ENCODE measurements around the gene PIERCE2.
"Not testable (repeated sequence)": the region's sequence is repeated elsewhere in the genome, so short reads cannot be mapped to it uniquely, and the experiment has no call there.

PIERCE2 gene

GRCh38 chr15:55420171-55420866 lies 12.0 kb downstream of the PIERCE2 start:
- no peak for DNase-seq (ENCODE audit: low read depth, low spot score)
- no peak for TF ChIP-seq CTCF (IDR thresholded peaks at IDR 0.05; ENCODE audit: insufficient read depth, low read length, missing control alignments)
- ChIA-PET POLR2A (no interaction called here), CTCF (interaction anchor here (1.4 to 1.9 kb wide), 2 partner anchors 12 to 15 kb away, joined by 6 to 7 read pairs; partner anchors contain the start of genes CCPG1 and PIERCE2)
- no peak overlapping the region for H3K4me3 ChIP-seq (ENCODE audit: low read depth, low read length)

- POLR2A ChIA-PET: no interaction called here
- DNase-seq (ENCODE audit: low read depth, low spot score): no peak
- no peak overlapping the region for H3K4me3 ChIP-seq (ENCODE audit: low read depth, low read length)
- CTCF ChIA-PET: interaction anchor here (2.9 to 3.6 kb wide), 2 partner anchors 13 to 14 kb away, joined by 9 to 27 read pairs; partner anchors contain the start of genes CCPG1 and PIERCE2
- no peak for TF ChIP-seq CTCF (IDR thresholded peaks at IDR 0.05; ENCODE audit: insufficient read depth, low read length, missing control alignments)
These were observed 13.8 kb downstream of the PIERCE2 start for GRCh38 chr15:55422089-55422488.

- POLR2A ChIA-PET: interaction anchor here (0.6 kb wide), 1 partner anchor 27 kb away, joined by 3 read pairs; the partner anchor contains the start of genes CCPG1 and PIERCE2
- peak; percentile 7 for DNase-seq (ENCODE audit: low read depth, low spot score)
- H3K4me3 ChIP-seq (ENCODE audit: low read depth, low read length): no peak overlapping the region
- TF ChIP-seq CTCF (IDR thresholded peaks at IDR 0.05; ENCODE audit: insufficient read depth, low read length, missing control alignments): peak; percentile 53
- CTCF ChIA-PET: interaction anchor here (0.6 to 7.9 kb wide), 37 partner anchors 9 to 261 kb away, joined by 3 to 177 read pairs (median 4); partner anchors contain the start of genes CCPG1, PIERCE2, PIGB and PIGBOS1
These were observed 26.9 kb downstream of the PIERCE2 start for GRCh38 chr15:55434989-55435825.

GRCh38 chr15:55443141-55443540 lies 34.8 kb downstream of the PIERCE2 start:
- CTCF ChIA-PET: interaction anchor here (1.0 kb wide), 1 partner anchor 226 kb away, joined by 3 read pairs; no protein-coding TSS in a partner anchor
- POLR2A ChIA-PET; DNase-seq (ENCODE audit: low read depth, low spot score); H3K4me3 ChIP-seq (ENCODE audit: low read depth, low read length): not testable (repeated sequence)

GRCh38 chr15:55445936-55446335 lies 37.6 kb downstream of the PIERCE2 start:
- DNase-seq (ENCODE audit: low read depth, low spot score); CTCF ChIA-PET; POLR2A ChIA-PET; H3K4me3 ChIP-seq (ENCODE audit: low read depth, low read length): not testable (repeated sequence)

GRCh38 chr15:55446379-55447029 lies 38.2 kb downstream of the PIERCE2 start:
- DNase-seq (ENCODE audit: low read depth, low spot score); CTCF ChIA-PET; POLR2A ChIA-PET; H3K4me3 ChIP-seq (ENCODE audit: low read depth, low read length): not testable (repeated sequence)

- CTCF ChIA-PET; DNase-seq (ENCODE audit: low read depth, low spot score); H3K4me3 ChIP-seq (ENCODE audit: low read depth, low read length); POLR2A ChIA-PET: not testable (repeated sequence)
These were observed 38.7 kb downstream of the PIERCE2 start for GRCh38 chr15:55447030-55447394.

- POLR2A ChIA-PET: no interaction called here
- no peak for DNase-seq (ENCODE audit: low read depth, low spot score)
- no peak overlapping the region for H3K4me3 ChIP-seq (ENCODE audit: low read depth, low read length)
- CTCF ChIA-PET: interaction anchor here (1.5 kb wide), 1 partner anchor 18 kb away, joined by 8 read pairs; no protein-coding TSS in a partner anchor
- TF ChIP-seq CTCF (IDR thresholded peaks at IDR 0.05; ENCODE audit: insufficient read depth, low read length, missing control alignments): no peak
These were observed 49.2 kb downstream of the PIERCE2 start for GRCh38 chr15:55457401-55458022.
